K562 (cell line): ENCODE results near the gene TSC22D2. TPM values are rescaled to one million over a fixed set of nuclear protein-coding genes. Genes with fewer than 3 reads are reported as not detected.

ENCODE experiments used
- ATAC-seq: fragments of 200-7000 bp; cut with Tn5 transposase; 3 replicates; pipeline ENCODE4 v1.9.1; 2020; ENCODE audit warnings: moderate library complexity
- BruUV-seq: library from RNA; stranded (reverse); fragments of 400-500 nt; replicated peaks from 2 replicates; lab custom pipeline; 2021; lab: Mats Ljungman, UMichigan
- CTCF ChIA-PET: fragments of 300-600 bp; formaldehyde crosslinking; extraction: SDS; loops from one replicate; lab custom pipeline; 2021; ENCODE audit warnings: low intra/inter-chr PET ratio; lab: Yijun Ruan, JAX
- POLR2A ChIA-PET: fragments of 300-600, 350-650 bp; sonication (Branson Sonifier 250); formaldehyde crosslinking; extraction: SDS; loops from one replicate; lab custom pipeline; 2021; ENCODE audit warnings: antibody characterized with exemption, inconsistent platforms; lab: Yijun Ruan, JAX
- DNase-seq, 4 experiments: peaks; one replicate each; pipeline versions ENCODE4 v3.0.0 to v3.0.0-alpha.2; 2011 to 2018; ENCODE audit warnings: low spot score in 3 of 4, mixed read lengths in 3 of 4; ENCODE audit errors: extremely low read depth in 1 of 4
- FAIRE-seq: peaks from 2 replicates; lab custom pipeline; 2011; peaks lifted over from hg19 to GRCh38; lab: Jason Lieb, UNC
- H2AFZ ChIP-seq: 2 replicates; pipeline ENCODE4 v1.6.0; 2011; ENCODE audit warnings: low read depth, low read length, control low read depth, inconsistent platforms
- H3K27ac ChIP-seq: fragments of 200-600 bp; 3 replicates; pipeline ENCODE4 v1.8.0; 2011; ENCODE audit warnings: low read depth, mild to moderate bottlenecking, control low read depth, inconsistent platforms, low read length, moderate library complexity, mixed read lengths; ENCODE audit errors: extremely low read depth
- H3K27me3 ChIP-seq, 2 experiments: fragments of 300-600 bp in 1 of 2; 2 replicates in 1 of 2; 3 replicates in 1 of 2; pipeline versions ENCODE4 v1.6.0 to v1.8.0; 2011; ENCODE audit warnings: inconsistent platforms in 2 of 2, low read length in 2 of 2, mild to moderate bottlenecking in 1 of 2, mixed read lengths in 1 of 2, moderate library complexity in 1 of 2; ENCODE audit not compliant: control insufficient read depth in 2 of 2, insufficient read depth in 2 of 2
- H3K36me3 ChIP-seq: fragments of 300-600 bp; 3 replicates; pipeline ENCODE4 v1.8.0; 2011; ENCODE audit warnings: mild to moderate bottlenecking, low read length, inconsistent platforms; ENCODE audit not compliant: control insufficient read depth, insufficient read depth
- H3K4me1 ChIP-seq, 2 experiments: fragments of 200-600 bp in 1 of 2; replicated peaks in 1 of 2; 2 replicates in 1 of 2; 3 replicates in 1 of 2; pipeline versions ENCODE4 v1.5.1 to v1.8.0; 2011; ENCODE audit warnings: inconsistent platforms in 2 of 2, low read length in 2 of 2, mild to moderate bottlenecking in 1 of 2, mixed read lengths in 1 of 2, moderate library complexity in 1 of 2; ENCODE audit not compliant: control insufficient read depth in 2 of 2, insufficient read depth in 2 of 2
- H3K4me2 ChIP-seq: 2 replicates; pipeline ENCODE4 v1.6.1; 2011; ENCODE audit warnings: low read length, control low read depth, inconsistent platforms, mixed read lengths; ENCODE audit not compliant: insufficient read depth
- H3K4me3 ChIP-seq: fragments of 200-600 bp; sonication (generic), shearing (Covaris generic); 2 replicates; pipeline ENCODE4 v1.5.1; 2016; ENCODE audit warnings: control low read depth, inconsistent platforms
- H3K79me2 ChIP-seq: fragments of 200-600 bp; 3 replicates; pipeline ENCODE4 v1.8.0; 2011; ENCODE audit warnings: low read length, inconsistent platforms; ENCODE audit not compliant: control insufficient read depth, insufficient read depth
- H3K9ac ChIP-seq, 2 experiments: 2 replicates each; pipeline versions ENCODE4 v1.6.0 to v1.6.1; 2011; ENCODE audit warnings: low read depth in 2 of 2, low read length in 2 of 2, control low read depth in 1 of 2, inconsistent platforms in 1 of 2, mild to moderate bottlenecking in 1 of 2, mixed read lengths in 1 of 2; ENCODE audit not compliant: insufficient read depth in 1 of 2
- H3K9me1 ChIP-seq: one replicate; pipeline ENCODE4 v1.6.0; 2011; ENCODE audit warnings: inconsistent platforms, mild to moderate bottlenecking, low read length, moderate library complexity; ENCODE audit not compliant: control insufficient read depth, insufficient read depth
- H3K9me3 ChIP-seq: replicated peaks from 2 replicates; pipeline ENCODE4 v1.5.1; 2011; ENCODE audit warnings: low read depth, low read length, inconsistent platforms; ENCODE audit not compliant: control insufficient read depth, insufficient read depth
- H4K20me1 ChIP-seq: replicated peaks from 2 replicates; pipeline ENCODE4 v1.6.1; 2011; ENCODE audit warnings: low read length, inconsistent platforms, mixed read lengths; ENCODE audit not compliant: control insufficient read depth, insufficient read depth
- HDAC1 ChIP-seq, 2 experiments: fragments of 450-650 bp; IDR thresholded peaks; 2 replicates each; pipeline ENCODE4 v1.6.1; 2016 to 2017; ENCODE audit warnings: inconsistent platforms in 1 of 2, mild to moderate bottlenecking in 1 of 2, moderate library complexity in 1 of 2
- HMGN3 ChIP-seq: IDR thresholded peaks from 2 replicates; pipeline ENCODE4 v1.6.1; 2011; ENCODE audit warnings: borderline replicate concordance, low read depth, mild to moderate bottlenecking, mixed read lengths, low read length; ENCODE audit not compliant: insufficient read length; ENCODE audit errors: extremely low read depth
- JUND ChIP-seq, 2 experiments: IDR thresholded peaks; 2 replicates in 1 of 2; 3 replicates in 1 of 2; pipeline ENCODE4 v1.6.1; 2011; ENCODE audit warnings: borderline replicate concordance in 2 of 2, low read depth in 2 of 2, low read length in 2 of 2, improper control_type of control experiment in 1 of 2, missing biosample characterization in 1 of 2, missing genetic modification characterization in 1 of 2, missing genetic modification reagents in 1 of 2
- POLR2AphosphoS2 ChIP-seq: IDR thresholded peaks from 2 replicates; pipeline ENCODE4 v1.6.1; 2012; ENCODE audit warnings: low read length, improper control_type of control experiment
- RUNX1 ChIP-seq: sonication (generic); IDR thresholded peaks from 2 replicates; pipeline ENCODE4 v1.6.1; 2016; ENCODE audit warnings: antibody characterized with exemption, low read depth
- SPI1 ChIP-seq: IDR thresholded peaks from 2 replicates; pipeline ENCODE4 v1.6.1; 2011; ENCODE audit warnings: low read depth, low read length, control low read depth, borderline replicate concordance
- TEAD1 ChIP-seq, 2 experiments: fragments of 450-650 bp in 1 of 2; sonication (generic) in 1 of 2; formaldehyde crosslinking; IDR thresholded peaks; 2 replicates each; pipeline versions ENCODE4 v1.4.0 to v1.8.0; 2020 to 2022; ENCODE audit warnings: mild to moderate bottlenecking in 2 of 2, missing genetic modification reagents in 1 of 2
- ZC3H8 ChIP-seq: fragments of 450-650 bp; IDR thresholded peaks from 2 replicates; pipeline ENCODE4 v1.6.1; 2017
- ZNF12 ChIP-seq: sonication (generic); formaldehyde crosslinking; IDR thresholded peaks from 2 replicates; pipeline ENCODE4 v1.4.0; 2020; ENCODE audit warnings: mild to moderate bottlenecking, missing genetic modification reagents
- ZNF175 ChIP-seq: fragments of 200-800 bp; sonication (Bioruptor generic); IDR thresholded peaks from 2 replicates; pipeline ENCODE4 v1.6.1; 2016; ENCODE audit warnings: low read depth, mild to moderate bottlenecking, missing genetic modification characterization, missing compliant biosample characterization
- ZNF583 ChIP-seq: fragments of 250-450 bp; sonication (Bioruptor Pico); IDR thresholded peaks from 2 replicates; pipeline ENCODE4 v1.4.0; 2020
- in situ Hi-C: fragments of 300-500 bp; cut with MboI; formaldehyde crosslinking; loops from 4 replicates; pipeline ENCODE4 v1.15.0; 2018; ENCODE audit warnings: inconsistent platforms, mixed read lengths
- intact Hi-C: fragments of 100-400 bp; cut with micrococcal nuclease; formaldehyde crosslinking; loops from 2 replicates; pipeline ENCODE4 v1.14.2; 2022
- polyA plus RNA-seq, 8 experiments: library from polyadenylated mRNA; depleted of rRNA in 4 of 8; stranded (reverse) in 5 of 8; unstranded in 3 of 8; fragments of >200 nt; fragmentation: Nextera tagmentation in 2 of 8; fragmentation: Illumina TruSeq in 1 of 8; extraction: Ambion mirVana in 2 of 8; extraction: Trizol in 1 of 8; gene quantifications; 2 replicates each; pipeline versions ENCODE4 v1.2.1 to v1.2.3, GENCODE V29; 2011 to 2014; ENCODE audit warnings: inconsistent platforms in 1 of 8, missing spikeins in 1 of 8
- total RNA-seq, 7 experiments: library from RNA; depleted of rRNA in 6 of 7; stranded (reverse); fragments of >200 nt in 6 of 7; fragmentation: Illumina TruSeq in 2 of 7; extraction: Trizol in 2 of 7; gene quantifications; 2 replicates each; pipeline versions ENCODE4 v1.2.1 to v1.2.3, GENCODE V29; 2011 to 2021; ENCODE audit warnings: low replicate concordance in 1 of 7
- TF ChIP-seq, protein P1 (sequence below): fragments of 450-650 bp; conservative IDR thresholded peaks from 2 replicates; pipeline ENCODE4 v1.6.1; 2016; ENCODE audit warnings: missing genetic modification characterization, low read depth, mild to moderate bottlenecking, missing compliant biosample characterization, moderate library complexity
- TF ChIP-seq, protein P2 (sequence below): sonication (generic); formaldehyde crosslinking; IDR thresholded peaks from 2 replicates; pipeline ENCODE4 v1.8.0; 2022; ENCODE audit warnings: mild to moderate bottlenecking, missing genetic modification reagents
- TF ChIP-seq, protein P3 (sequence below): fragments of 250-450 bp; sonication (Bioruptor Pico); IDR thresholded peaks from 2 replicates; pipeline ENCODE4 v1.8.0; 2022; ENCODE audit warnings: inconsistent platforms
- TF ChIP-seq, protein P4 (sequence below): fragments of 250-450 bp; sonication (Bioruptor Pico); IDR thresholded peaks from 2 replicates; pipeline ENCODE4 v1.6.1; 2021; ENCODE audit warnings: mild to moderate bottlenecking

Gene TSC22D2
- total and polyA plus RNA-seq, 9 of the 15 experiments (the other 6 are each of a cell fraction or from before 2014, with no cell fraction given) = 5.5 to 44.0 (median 19.3) TPM

DNA sequence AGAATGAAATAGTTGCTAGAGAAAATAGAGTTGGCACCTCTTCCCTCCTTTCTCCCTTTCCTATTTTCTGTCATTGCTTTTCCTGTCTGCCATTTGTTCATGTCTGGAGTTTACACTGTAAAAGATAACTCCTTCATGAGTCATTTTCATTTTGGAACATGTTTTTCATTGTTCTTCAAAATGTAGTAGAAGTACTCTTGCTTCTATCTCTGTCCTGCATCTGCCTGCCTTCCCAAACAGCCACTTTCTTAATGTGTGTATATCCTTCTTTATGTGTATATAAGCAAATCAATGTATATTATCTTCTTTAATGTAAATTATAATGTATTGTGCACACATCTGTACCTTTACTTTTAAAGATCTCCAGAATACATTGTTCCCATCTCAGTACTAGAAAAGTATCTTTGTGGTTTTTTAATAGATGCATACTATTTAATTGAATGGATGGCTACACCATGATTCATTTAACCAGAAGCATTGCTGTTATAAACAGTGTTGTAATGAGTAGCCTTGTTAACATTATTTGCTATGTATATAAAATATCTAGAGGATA lies 41.1 kb downstream of the TSC22D2 start (continued):
- TF ChIP-seq HMGN3 (no peak), HDAC1 (IDR thresholded peaks at IDR 0.05) (peak in 1 of 2 experiments; percentile 45; a peak in 1 of 4 replicates), ZNF175 (CRISPR knock-in tag) (no peak), ZC3H8 (no peak)
- TF ChIP-seq, protein P1, sequence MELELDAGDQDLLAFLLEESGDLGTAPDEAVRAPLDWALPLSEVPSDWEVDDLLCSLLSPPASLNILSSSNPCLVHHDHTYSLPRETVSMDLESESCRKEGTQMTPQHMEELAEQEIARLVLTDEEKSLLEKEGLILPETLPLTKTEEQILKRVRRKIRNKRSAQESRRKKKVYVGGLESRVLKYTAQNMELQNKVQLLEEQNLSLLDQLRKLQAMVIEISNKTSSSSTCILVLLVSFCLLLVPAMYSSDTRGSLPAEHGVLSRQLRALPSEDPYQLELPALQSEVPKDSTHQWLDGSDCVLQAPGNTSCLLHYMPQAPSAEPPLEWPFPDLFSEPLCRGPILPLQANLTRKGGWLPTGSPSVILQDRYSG (tag) = no peak
- TF ChIP-seq, all 486 proteins: peak for 66

DNA sequence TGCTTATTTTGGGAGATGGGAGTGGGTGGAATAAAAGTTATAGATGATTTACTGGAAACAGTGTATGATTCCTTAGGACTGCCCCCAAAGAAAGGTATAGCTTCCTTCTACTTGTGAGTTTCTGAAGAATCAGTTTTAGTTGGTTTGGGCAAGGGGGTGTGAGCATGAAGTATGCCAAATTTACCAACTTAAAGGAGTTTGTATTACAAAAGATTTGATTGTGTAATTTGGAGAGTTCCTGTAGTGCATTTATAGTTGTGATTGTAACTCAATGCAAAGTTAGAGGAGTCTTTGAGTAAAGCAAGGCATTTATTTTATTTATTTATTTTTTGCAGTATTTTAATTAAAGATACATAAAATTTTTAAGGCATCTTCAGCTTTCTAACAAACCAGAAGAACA lies 42.8 kb downstream of the TSC22D2 start:
- peak overlapping the region; percentile 72 for H3K4me2 ChIP-seq
- DNase-seq (no peak), FAIRE-seq (no peak), ATAC-seq (peak; percentile 24)
- ChIA-PET CTCF (interaction anchor here (0.6 kb wide), 1 partner anchor 10 kb away, joined by 3 read pairs; no protein-coding TSS in a partner anchor), POLR2A (interaction anchor here (0.9 to 2.4 kb wide), 7 partner anchors 10 to 42 kb away, joined by 3 to 12 read pairs (median 4); no protein-coding TSS in a partner anchor)
- no TSS peak for BruUV-seq
- peaks cover 98% of the 10 kb centered on the region for H3K79me2 ChIP-seq
- H3K27ac ChIP-seq = peak overlapping the region; percentile 85
- H3K36me3 ChIP-seq = peaks cover 29% of the 10 kb centered on the region
- no peaks in the 10 kb centered on the region for H3K9me3 ChIP-seq
- intact Hi-C loops (loop anchor here (1.0 to 2.0 kb wide), 2 partner anchors 37 to 44 kb away; no protein-coding TSS in a partner anchor), in situ Hi-C loops (no loop called here)
- H3K9ac ChIP-seq = peak overlapping the region in 1 of 2 experiments; percentile 64; a peak in 2 of 4 replicates
- H3K4me1 ChIP-seq = peaks cover 26 to 53% of the 10 kb centered on the region in 2 experiments
- no peak overlapping the region for H2AFZ ChIP-seq
- TF ChIP-seq SPI1 (no peak), HDAC1 (IDR thresholded peaks at IDR 0.05) (no peak), ZNF12 (CRISPR knock-in tag) (no peak), TEAD1 (CRISPR knock-in tag; IDR thresholded peaks at IDR 0.05) (no peak), JUND (IDR thresholded peaks at IDR 0.05; ENCODE audit: borderline replicate concordance, low read depth, low read length) (no peak), JUND (tag; IDR thresholded peaks at IDR 0.05; ENCODE audit: borderline replicate concordance, low read depth, low read length) (no peak), RUNX1 (no peak), POLR2AphosphoS2 (no peak), ZNF583 (no peak)
- TF ChIP-seq, protein P2, sequence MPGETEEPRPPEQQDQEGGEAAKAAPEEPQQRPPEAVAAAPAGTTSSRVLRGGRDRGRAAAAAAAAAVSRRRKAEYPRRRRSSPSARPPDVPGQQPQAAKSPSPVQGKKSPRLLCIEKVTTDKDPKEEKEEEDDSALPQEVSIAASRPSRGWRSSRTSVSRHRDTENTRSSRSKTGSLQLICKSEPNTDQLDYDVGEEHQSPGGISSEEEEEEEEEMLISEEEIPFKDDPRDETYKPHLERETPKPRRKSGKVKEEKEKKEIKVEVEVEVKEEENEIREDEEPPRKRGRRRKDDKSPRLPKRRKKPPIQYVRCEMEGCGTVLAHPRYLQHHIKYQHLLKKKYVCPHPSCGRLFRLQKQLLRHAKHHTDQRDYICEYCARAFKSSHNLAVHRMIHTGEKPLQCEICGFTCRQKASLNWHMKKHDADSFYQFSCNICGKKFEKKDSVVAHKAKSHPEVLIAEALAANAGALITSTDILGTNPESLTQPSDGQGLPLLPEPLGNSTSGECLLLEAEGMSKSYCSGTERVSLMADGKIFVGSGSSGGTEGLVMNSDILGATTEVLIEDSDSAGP (CRISPR knock-in tag) = no peak
- TF ChIP-seq, protein P3, sequence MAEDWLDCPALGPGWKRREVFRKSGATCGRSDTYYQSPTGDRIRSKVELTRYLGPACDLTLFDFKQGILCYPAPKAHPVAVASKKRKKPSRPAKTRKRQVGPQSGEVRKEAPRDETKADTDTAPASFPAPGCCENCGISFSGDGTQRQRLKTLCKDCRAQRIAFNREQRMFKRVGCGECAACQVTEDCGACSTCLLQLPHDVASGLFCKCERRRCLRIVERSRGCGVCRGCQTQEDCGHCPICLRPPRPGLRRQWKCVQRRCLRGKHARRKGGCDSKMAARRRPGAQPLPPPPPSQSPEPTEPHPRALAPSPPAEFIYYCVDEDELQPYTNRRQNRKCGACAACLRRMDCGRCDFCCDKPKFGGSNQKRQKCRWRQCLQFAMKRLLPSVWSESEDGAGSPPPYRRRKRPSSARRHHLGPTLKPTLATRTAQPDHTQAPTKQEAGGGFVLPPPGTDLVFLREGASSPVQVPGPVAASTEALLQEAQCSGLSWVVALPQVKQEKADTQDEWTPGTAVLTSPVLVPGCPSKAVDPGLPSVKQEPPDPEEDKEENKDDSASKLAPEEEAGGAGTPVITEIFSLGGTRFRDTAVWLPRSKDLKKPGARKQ (CRISPR knock-in tag) = no peak
- TF ChIP-seq, protein P4, sequence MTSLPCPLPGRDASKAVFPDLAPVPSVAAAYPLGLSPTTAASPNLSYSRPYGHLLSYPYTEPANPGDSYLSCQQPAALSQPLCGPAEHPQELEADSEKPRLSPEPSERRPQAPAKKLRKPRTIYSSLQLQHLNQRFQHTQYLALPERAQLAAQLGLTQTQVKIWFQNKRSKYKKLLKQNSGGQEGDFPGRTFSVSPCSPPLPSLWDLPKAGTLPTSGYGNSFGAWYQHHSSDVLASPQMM = no peak
- H3K9me1 ChIP-seq = no peaks in the 10 kb centered on the region
- H4K20me1 ChIP-seq = no peaks in the 10 kb centered on the region
- no peak overlapping the region for H3K4me3 ChIP-seq
- H3K27me3 ChIP-seq = no peaks in the 10 kb centered on the region
